ENCODE results near the gene CNTNAP2.

DNA sequence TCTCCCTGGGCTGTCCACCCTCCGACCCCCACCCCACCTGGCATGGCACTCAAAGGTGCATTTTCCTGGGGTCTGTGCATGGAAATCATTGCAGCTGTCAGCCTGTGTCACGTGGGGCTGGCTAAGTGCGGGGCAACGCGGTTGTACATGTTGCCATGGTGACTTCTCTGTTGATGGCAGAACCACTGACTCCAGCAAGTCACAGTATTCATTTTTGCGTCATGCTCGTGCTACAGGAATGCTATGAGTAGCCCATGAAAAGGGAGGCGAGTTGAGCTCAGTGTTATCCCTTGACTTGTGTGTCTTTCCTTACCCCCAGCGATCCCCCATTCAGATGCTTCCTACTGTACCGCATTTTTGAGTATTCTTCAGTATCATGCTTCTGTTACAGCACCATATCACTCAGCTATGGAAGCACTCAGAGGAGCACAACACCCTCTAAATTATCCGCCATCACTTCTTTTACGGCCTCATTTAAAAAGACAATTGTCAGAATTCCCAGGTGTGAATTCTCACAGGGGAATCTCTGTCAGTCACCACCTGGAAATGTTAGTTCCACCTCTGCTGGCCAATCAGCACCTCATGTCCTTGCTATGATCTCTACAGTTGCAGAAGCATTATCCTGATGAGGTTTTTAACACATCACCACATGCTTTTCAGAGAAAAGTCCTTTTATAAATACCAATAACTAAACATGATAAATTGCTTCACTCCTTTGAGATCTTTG lies 2279.6 kb downstream of the CNTNAP2 start:
- TF ChIP-seq, protein P1, sequence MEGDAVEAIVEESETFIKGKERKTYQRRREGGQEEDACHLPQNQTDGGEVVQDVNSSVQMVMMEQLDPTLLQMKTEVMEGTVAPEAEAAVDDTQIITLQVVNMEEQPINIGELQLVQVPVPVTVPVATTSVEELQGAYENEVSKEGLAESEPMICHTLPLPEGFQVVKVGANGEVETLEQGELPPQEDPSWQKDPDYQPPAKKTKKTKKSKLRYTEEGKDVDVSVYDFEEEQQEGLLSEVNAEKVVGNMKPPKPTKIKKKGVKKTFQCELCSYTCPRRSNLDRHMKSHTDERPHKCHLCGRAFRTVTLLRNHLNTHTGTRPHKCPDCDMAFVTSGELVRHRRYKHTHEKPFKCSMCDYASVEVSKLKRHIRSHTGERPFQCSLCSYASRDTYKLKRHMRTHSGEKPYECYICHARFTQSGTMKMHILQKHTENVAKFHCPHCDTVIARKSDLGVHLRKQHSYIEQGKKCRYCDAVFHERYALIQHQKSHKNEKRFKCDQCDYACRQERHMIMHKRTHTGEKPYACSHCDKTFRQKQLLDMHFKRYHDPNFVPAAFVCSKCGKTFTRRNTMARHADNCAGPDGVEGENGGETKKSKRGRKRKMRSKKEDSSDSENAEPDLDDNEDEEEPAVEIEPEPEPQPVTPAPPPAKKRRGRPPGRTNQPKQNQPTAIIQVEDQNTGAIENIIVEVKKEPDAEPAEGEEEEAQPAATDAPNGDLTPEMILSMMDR (IDR thresholded peaks at IDR 0.05; ENCODE audit: insufficient read depth, low read length, poor library complexity, severe bottlenecking): no peak
- no peak for TF ChIP-seq EZH2phosphoT487 (conservative IDR thresholded peaks at IDR 0.05; ENCODE audit: low read length)
